GM18508 (cell line): ENCODE data around the gene LRP5.

Experiments used
- ATAC-seq: cut with Tn5 transposase; IDR thresholded peaks from one replicate; pipeline ENCODE4 v1.9.1; 2021; ENCODE audit warnings: moderate number of reproducible peaks; ENCODE audit not compliant: insufficient read depth, unreplicated experiment

LRP5 gene

GRCh38 chr11:68312117-68312779 lies at the start of gene LRP5:
Gene LRP5, plus strand, starts transcription at chr11:68312591. Its CDS starts 124 bp downstream, at chr11:68312715.
- no peak for ATAC-seq

DNA sequence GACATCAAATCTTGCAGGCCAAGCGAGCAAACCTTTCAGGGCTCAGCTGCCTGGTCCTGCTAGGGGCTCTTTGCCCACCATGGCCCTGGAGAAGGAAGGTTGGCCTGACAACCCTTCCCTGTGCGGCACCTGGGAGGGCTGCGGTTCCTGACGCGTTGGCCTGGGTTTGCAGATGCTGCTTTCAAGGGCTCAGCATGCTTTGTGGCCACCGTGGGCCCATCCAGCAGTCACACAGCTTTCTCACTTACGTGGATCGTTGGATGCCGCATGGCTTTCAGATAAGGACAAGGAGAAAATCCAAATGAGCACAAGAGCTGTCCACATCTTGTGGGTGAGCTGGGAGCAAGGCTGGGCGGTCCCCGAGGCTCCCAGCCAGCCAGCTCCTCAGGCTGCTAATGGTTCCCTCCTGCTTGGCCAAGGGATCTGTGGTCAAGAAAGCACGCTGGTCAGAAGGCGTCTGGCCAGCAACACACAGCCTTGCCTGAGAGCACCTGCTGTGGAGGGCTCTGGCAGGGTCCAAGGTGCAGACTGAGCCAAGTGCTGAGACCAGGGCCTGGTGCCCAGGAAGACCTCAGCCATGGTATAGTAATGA lies 48.9 kb upstream of the LRP5 start:
- ATAC-seq, result no peak

- no peak for ATAC-seq
Measured at GRCh38 chr11:68264244-68264643, 48.1 kb upstream of the LRP5 start.

- no peak for ATAC-seq
Measured at GRCh38 chr11:68264741-68265540, 47.5 kb upstream of the LRP5 start.

DNA sequence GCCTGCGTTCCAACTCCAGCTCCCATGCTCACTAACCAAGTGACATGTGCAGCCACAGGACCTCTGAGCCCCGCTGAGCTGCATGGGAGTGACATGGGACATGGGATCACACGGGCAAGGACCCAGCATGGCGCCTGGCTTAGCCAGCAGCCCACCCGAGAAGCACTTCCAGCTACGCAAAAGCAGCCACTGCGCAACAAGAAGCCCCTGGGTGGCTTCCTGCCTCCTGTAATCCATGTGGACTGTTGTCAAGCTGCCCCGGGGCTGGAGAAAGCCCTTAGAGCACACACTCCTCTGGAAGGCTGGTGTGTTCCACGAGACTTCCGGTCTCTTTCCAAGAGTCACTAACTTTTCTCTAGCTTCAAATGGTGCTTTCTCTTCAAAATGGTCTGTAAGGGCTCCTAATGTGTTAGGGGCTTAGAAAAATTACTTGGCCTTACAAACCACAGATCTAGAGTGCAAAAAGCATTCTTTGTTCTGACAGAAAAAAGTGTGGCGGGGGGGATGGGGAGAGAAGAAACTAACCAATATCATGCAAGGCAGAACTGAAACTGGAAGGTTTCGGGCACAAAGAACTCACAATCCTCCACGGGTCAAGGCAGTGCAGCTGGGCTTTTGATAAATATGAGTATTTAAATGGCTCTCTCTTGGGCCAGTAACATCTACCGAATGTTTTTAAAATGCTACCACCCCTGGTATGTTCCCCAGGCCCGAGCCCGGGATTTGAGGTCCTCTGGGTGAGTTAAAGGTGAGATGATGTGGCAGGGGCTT lies 46.1 kb upstream of the LRP5 start:
- ATAC-seq, result no peak

- no peak for ATAC-seq
Measured at GRCh38 chr11:68266936-68267880, 45.2 kb upstream of the LRP5 start.

GRCh38 chr11:68267881-68268240 lies 44.5 kb upstream of the LRP5 start:
- ATAC-seq, result no peak

DNA sequence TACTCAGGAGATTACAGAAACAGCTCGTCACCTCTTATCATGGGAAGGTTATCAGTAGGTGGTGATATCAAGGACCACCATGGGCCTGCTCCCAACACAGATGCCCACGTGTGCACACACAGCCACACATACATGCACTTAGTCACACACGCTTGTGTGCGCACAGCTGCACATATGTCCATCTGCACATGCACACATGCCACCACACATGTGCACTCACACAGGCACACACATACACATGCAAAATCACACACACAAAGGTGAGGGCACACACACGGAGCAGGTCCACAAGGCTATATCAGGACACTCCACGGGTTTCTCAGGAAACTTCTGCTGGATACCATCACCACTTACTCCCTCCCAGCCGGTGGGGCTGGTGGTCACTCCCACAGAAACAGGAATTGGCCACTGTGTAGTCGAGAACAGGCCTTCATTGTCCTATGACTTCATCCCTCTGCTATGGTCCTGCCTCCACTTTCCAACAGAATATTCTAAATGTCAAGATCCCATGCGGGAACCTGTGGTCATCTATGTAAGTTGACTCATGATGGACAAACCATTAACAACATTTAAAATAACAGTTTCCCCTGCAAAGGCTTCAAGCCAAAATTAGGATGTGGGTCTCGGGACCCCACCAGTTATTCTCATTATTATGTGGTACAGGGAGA lies 42.8 kb upstream of the LRP5 start:
- no peak for ATAC-seq

DNA sequence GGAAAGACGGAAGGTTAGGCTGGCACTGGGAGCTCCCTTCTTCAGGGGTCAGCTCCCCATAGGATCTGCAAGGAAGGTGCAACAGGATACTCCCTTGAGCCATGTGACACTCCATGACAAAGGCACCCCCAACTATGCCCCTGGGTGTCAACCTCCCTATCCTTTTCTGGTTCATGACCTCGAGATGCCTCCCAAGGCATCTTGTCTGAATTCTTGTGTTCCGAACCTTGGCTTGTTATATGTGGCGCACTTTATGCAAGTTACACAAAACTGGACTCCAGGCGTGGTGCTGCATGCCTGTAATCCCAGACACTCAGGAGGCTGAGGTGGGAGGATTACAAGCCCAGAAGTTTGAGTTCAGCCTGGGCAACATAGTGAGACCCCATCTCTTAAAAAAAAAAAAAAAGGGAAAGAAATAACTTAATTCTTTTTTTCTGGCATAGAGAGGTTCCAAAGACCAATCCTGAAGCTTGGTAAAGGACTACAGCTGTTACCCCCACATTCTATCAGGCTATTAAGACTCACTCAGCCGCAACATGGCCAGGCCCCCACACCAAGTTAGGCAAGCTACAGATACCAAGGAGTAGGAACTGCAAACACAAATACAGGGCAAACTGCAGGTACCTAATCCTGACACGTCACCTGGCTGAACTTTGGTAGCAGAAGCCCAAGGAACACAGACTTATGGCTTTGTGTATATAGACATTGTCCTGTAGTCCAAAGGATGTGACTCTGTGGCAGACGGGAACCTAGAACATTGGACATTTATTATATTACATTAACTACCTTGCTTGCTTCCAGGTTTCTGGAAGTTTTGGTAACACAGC lies 42.0 kb upstream of the LRP5 start:
- no peak for ATAC-seq

DNA sequence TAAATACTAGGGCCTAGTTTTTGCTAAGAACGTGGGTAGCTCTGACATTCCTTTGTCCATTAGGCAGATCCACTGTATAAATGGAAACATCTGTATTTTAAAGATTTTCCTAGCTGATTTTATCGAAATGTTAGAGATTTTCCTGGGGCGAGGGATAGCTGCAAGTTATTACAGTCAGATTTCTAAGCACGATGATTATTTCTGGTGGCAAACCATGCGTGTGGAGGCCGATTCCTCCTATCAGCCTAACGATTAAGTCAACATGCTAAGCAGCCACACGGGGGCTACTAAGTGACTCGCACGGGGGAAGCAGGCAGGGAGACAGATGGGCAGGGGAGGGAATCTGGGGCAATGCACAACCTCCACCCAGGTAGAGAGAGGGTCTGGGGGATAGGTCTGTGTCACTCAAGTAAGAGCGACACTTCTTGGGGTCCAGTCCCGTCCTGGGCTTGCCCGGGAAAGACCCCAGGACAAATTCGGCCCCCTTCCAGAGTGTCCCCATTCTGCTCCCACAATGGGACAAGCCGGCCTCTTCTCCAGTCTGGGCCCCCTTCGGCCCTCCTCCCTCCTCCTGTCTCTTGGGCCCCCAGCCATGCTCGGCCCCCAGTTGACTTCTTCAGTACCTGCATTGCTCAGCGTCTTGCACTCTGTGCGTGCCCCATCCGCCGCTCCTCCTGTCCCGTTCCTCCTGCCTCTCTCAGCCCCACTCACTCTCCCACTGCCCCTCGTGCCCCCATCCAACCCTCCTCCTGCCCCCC lies 41.2 kb upstream of the LRP5 start:
- ATAC-seq, result no peak

GRCh38 chr11:68271781-68272608 lies 40.4 kb upstream of the LRP5 start, which contains the start of gene C11orf24:
Gene C11orf24, minus strand, starts transcription at chr11:68271973. Its CDS starts 8,206 bp downstream, at chr11:68263767.
- ATAC-seq, result peak; percentile 33

GRCh38 chr11:68273026-68273738 lies 39.2 kb upstream of the LRP5 start:
- no peak for ATAC-seq

GRCh38 chr11:68274306-68274705 lies 38.1 kb upstream of the LRP5 start:
- no peak for ATAC-seq

- no peak for ATAC-seq
Measured at GRCh38 chr11:68275721-68276507, 36.5 kb upstream of the LRP5 start.

DNA sequence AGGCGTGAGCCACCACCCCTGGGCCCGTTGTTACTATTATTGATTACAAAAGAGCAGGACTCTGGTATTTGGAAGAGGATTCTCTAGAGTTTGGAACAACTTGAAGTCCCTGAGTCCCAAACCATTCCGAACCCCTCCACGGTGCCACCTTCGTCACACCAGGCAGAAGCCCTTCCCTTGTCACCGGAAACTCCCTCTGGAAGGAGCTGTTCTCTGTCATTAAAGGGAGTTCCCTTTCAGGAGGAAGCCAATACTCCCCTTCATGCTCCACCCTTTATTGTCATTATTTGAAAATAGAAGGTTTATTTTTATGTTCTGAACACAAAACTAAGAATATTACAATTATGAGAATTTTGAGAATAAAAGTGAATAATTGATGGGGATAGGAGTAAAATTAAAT lies 35.5 kb upstream of the LRP5 start:
- ATAC-seq, result no peak
